GM23338 (cell line): Measurements from ENCODE around the gene MPP3. TPM values are rescaled to one million over a fixed set of nuclear protein-coding genes. Genes with fewer than 3 reads are reported as not detected.

Experiments
- ATAC-seq: fragments of 200-7000 bp; cut with Tn5 transposase; 3 replicates; pipeline ENCODE4 v1.9.1; 2020
- DNase-seq: peaks from one replicate; pipeline ENCODE4 v3.0.0-alpha.2; 2015; ENCODE audit warnings: low spot score
- H2AFZ ChIP-seq: fragments of 200-600 bp; sonication (generic); 2 replicates; pipeline ENCODE4 v1.8.0; 2016; ENCODE audit warnings: antibody characterized with exemption, mild to moderate bottlenecking, moderate library complexity
- H3F3A ChIP-seq: fragments of 200-600 bp; sonication (generic); replicated peaks from 2 replicates; pipeline ENCODE4 v1.8.0; 2017; ENCODE audit warnings: antibody characterized with exemption, mixed run types, low read depth
- H3K27ac ChIP-seq: fragments of 200-600 bp; sonication (generic); 2 replicates; pipeline ENCODE4 v1.6.1; 2016; ENCODE audit warnings: low read depth
- H3K27me3 ChIP-seq: fragments of 200-600 bp; sonication (generic); 2 replicates; pipeline ENCODE4 v1.8.0; 2016; ENCODE audit warnings: mild to moderate bottlenecking, mixed run types, moderate library complexity; ENCODE audit not compliant: insufficient read depth
- H3K36me3 ChIP-seq: fragments of 200-600 bp; sonication (generic); 2 replicates; pipeline ENCODE4 v1.8.0; 2016; ENCODE audit warnings: mild to moderate bottlenecking; ENCODE audit not compliant: insufficient read depth
- H3K4me1 ChIP-seq: fragments of 200-600 bp; sonication (generic); 2 replicates; pipeline ENCODE4 v1.8.0; 2016; ENCODE audit warnings: mild to moderate bottlenecking, moderate library complexity; ENCODE audit not compliant: insufficient read depth
- H3K4me2 ChIP-seq: fragments of 200-600 bp; sonication (generic); 2 replicates; pipeline ENCODE4 v1.7.1; 2017; ENCODE audit warnings: mixed run types
- H3K4me3 ChIP-seq: fragments of 200-600 bp; sonication (generic); 2 replicates; pipeline ENCODE4 v1.6.1; 2016; ENCODE audit warnings: mixed run types
- H3K79me2 ChIP-seq: fragments of 200-600 bp; sonication (generic); replicated peaks from 2 replicates; pipeline ENCODE4 v1.8.0; 2017; ENCODE audit warnings: mild to moderate bottlenecking; ENCODE audit not compliant: insufficient read depth
- H3K9me2 ChIP-seq: fragments of 200-600 bp; sonication (generic); 2 replicates; pipeline ENCODE4 v1.8.0; 2017; ENCODE audit not compliant: insufficient read depth
- H4K20me1 ChIP-seq: fragments of 200-600 bp; sonication (generic); replicated peaks from 2 replicates; pipeline ENCODE4 v1.8.0; 2017; ENCODE audit warnings: mild to moderate bottlenecking; ENCODE audit not compliant: insufficient read depth
- H3K27ac Mint-ChIP-seq: 2 replicates; pipeline ENCODE4 v1.8.0; 2020; ENCODE audit warnings: inconsistent platforms, mild to moderate bottlenecking, moderate library complexity, mixed read lengths
- H3K27me3 Mint-ChIP-seq: 3 replicates; pipeline ENCODE4 v1.8.0; 2022; ENCODE audit warnings: low read depth, mild to moderate bottlenecking, moderate library complexity, mixed read lengths, inconsistent platforms; ENCODE audit not compliant: insufficient read depth, poor library complexity
- H3K36me3 Mint-ChIP-seq: 3 replicates; pipeline ENCODE4 v1.8.0; 2021; ENCODE audit warnings: low read depth, mild to moderate bottlenecking, inconsistent platforms, moderate library complexity, mixed read lengths
- H3K4me1 Mint-ChIP-seq: 3 replicates; pipeline ENCODE4 v1.8.0; 2020; ENCODE audit warnings: mild to moderate bottlenecking, inconsistent platforms, mixed read lengths
- H3K4me3 Mint-ChIP-seq: 3 replicates; pipeline ENCODE4 v1.8.0; 2021; ENCODE audit warnings: moderate library complexity, mild to moderate bottlenecking, inconsistent platforms, mixed read lengths
- H3K9me3 Mint-ChIP-seq: 3 replicates; pipeline ENCODE4 v1.8.0; 2020; ENCODE audit warnings: moderate library complexity, mild to moderate bottlenecking, inconsistent platforms, mixed read lengths
- CTCF ChIP-seq, 2 experiments: fragments of 200-600 bp in 1 of 2; sonication (generic) in 1 of 2; conservative IDR thresholded peaks; 2 replicates each; pipeline versions ENCODE4 v1.5.1 to v1.6.1; 2016 to 2017; ENCODE audit warnings: antibody characterized with exemption in 2 of 2, low read depth in 2 of 2, mild to moderate bottlenecking in 2 of 2, moderate library complexity in 1 of 2
- JUNB ChIP-seq: IDR thresholded peaks from one replicate; pipeline ENCODE4 v1.6.1; 2016; ENCODE audit warnings: antibody characterized with exemption; ENCODE audit not compliant: unreplicated experiment
- REST ChIP-seq: IDR thresholded peaks from one replicate; pipeline ENCODE4 v1.6.1; 2018; ENCODE audit warnings: antibody characterized with exemption; ENCODE audit not compliant: unreplicated experiment
- STAT1 ChIP-seq: IDR thresholded peaks from one replicate; pipeline ENCODE4 v1.6.1; 2016; ENCODE audit warnings: antibody characterized with exemption; ENCODE audit not compliant: unreplicated experiment
- ZNF114 ChIP-seq: fragments of 250-450 bp; sonication (Bioruptor Pico); IDR thresholded peaks from 2 replicates; pipeline ENCODE4 v1.5.0; 2020; ENCODE audit warnings: mild to moderate bottlenecking, moderate library complexity
- ZNF462 ChIP-seq: fragments of 250-450 bp; sonication (Bioruptor Pico); IDR thresholded peaks from 2 replicates; pipeline ENCODE4 v1.5.0; 2020; ENCODE audit warnings: mild to moderate bottlenecking, moderate library complexity
- polyA plus RNA-seq: library from polyadenylated mRNA; unstranded; fragments of >200 nt; fragmentation: Nextera tagmentation; extraction: Ambion mirVana; gene quantifications from 2 replicates; pipeline ENCODE4 v1.2.1, GENCODE V29; 2016
- total RNA-seq: library from RNA; depleted of rRNA; stranded (reverse); fragments of >200 nt; shearing (Covaris generic); gene quantifications from 2 replicates; pipeline ENCODE4 v1.2.3, GENCODE V29; 2014

Gene MPP3
- total and polyA plus RNA-seq, 2 experiments from 2014 or later: 6.6 to 7.4 TPM

- no peaks in the 10 kb centered on the region for H3K36me3 ChIP-seq
- H3K4me3 ChIP-seq: no peak overlapping the region
- no peaks in the 10 kb centered on the region for H4K20me1 ChIP-seq
- DNase-seq (peak; percentile 93), ATAC-seq (peak; percentile 80)
- H3K36me3 Mint-ChIP-seq: peaks cover 14% of the 10 kb centered on the region; the same call in 2 of the 3 replicates
- TF ChIP-seq REST (no peak), CTCF (conservative IDR thresholded peaks at IDR 0.05; ENCODE audit: low read depth in 2 of 2) (peak; percentile 93 to 98)
- no peaks in the 10 kb centered on the region for H3F3A ChIP-seq
- H3K27me3 ChIP-seq: no peaks in the 10 kb centered on the region
- no peak overlapping the region for H3K4me3 Mint-ChIP-seq
- no peaks in the 10 kb centered on the region for H3K9me2 ChIP-seq
- no peaks in the 10 kb centered on the region for H3K4me1 ChIP-seq
- H2AFZ ChIP-seq: no peak overlapping the region
- H3K4me1 Mint-ChIP-seq: peaks cover 4% of the 10 kb centered on the region
- H3K9me3 Mint-ChIP-seq: no peaks in the 10 kb centered on the region
- peaks cover 3% of the 10 kb centered on the region for H3K27me3 Mint-ChIP-seq
- H3K27ac Mint-ChIP-seq: no peak overlapping the region
- H3K4me2 ChIP-seq: no peak overlapping the region
- H3K79me2 ChIP-seq: no peaks in the 10 kb centered on the region
- H3K27ac ChIP-seq: no peak overlapping the region
These were observed 66.4 kb downstream of the MPP3 start for GRCh38 chr17:43766413-43767052.

DNA sequence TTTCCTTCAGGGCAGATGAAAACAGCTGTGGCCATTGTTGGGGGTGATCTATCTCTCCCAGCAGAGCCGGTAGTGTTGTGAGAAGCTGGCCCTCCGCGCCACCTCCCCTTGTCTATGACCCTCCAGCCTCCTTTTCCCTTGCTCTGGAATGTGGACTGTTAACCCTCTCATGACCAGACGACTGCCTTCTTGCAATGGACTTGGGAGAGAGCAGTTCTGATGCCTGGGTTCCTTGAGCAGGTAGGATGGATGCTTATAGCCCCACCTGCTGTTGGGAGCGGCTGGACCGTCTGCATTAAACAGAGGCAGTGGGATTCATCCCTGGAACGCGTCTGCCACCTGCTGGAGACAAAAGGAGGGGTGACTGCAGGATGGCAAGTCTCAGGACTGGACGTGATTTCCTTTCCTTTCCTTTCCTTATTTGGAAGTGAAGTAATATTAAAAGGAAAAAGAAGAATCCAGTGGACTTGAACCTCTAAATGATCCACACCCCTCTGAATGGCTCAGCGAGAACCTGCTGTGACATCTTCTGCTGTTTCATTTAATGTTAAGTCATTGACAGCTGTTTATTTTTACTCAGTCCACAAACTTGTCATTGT, 72.6 kb downstream of the MPP3 start:
- no peaks in the 10 kb centered on the region for H3K36me3 Mint-ChIP-seq
- Histone ChIP-seq H2AFZ (no peak overlapping the region), H3F3A (peaks cover 7% of the 10 kb centered on the region; the same call in 1 of the 2 replicates), H3K4me1 (peaks cover 18% of the 10 kb centered on the region), H3K4me3 (peak overlapping the region; percentile 21; the same call in 1 of the 2 replicates), H3K27ac (no peak overlapping the region), H3K79me2 (no peaks in the 10 kb centered on the region), H3K27me3 (peaks cover 10% of the 10 kb centered on the region), H3K4me2 (peak overlapping the region; percentile 8), H4K20me1 (no peaks in the 10 kb centered on the region), H3K36me3 (no peaks in the 10 kb centered on the region), H3K9me2 (no peaks in the 10 kb centered on the region)
- H3K9me3 Mint-ChIP-seq: no peaks in the 10 kb centered on the region
- ATAC-seq (peak; percentile 72), DNase-seq (peak; percentile 97)
- H3K4me1 Mint-ChIP-seq: peaks cover 37% of the 10 kb centered on the region
- peak overlapping the region; percentile 91 for H3K27ac Mint-ChIP-seq
- peaks cover 15% of the 10 kb centered on the region for H3K27me3 Mint-ChIP-seq
- peak overlapping the region; percentile 56 for H3K4me3 Mint-ChIP-seq
- TF ChIP-seq ZNF114 (CRISPR knock-in tag) (no peak), JUNB (no peak), ZNF462 (0 out of 2 replicates have a peak, but pooled peaks have one; percentile 2), STAT1 (no peak)
